ENCODE data around the gene JPT1. TPM values are rescaled to one million over a fixed set of nuclear protein-coding genes. Genes with fewer than 3 reads are reported as not detected.

JPT1 gene
- total RNA-seq, 1 donor from 2014 or later, result 236 TPM

DNA sequence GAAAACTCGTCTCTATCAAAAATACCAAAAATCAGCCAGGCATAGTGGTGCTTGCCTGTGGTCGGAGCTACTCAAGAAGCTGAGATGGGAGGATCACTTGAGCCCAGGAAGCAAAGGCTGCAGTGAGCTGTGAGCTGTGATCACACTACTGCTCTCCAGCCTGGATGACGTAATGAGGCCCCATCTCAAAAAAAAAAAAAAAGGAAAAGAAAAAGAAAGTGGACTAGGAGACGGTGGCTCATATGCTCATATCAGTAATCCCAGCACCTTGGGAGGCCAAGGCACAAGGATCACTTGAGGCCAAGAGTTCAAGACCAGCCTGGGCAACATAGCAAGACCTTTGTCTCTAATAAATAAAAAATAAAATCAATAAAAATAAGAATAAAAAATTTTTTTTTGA lies 37.3 kb upstream of the JPT1 start:
- Histone ChIP-seq H3K4me3 (no peak overlapping the region), H4K20me1 (ENCODE audit: low read depth) (no peaks in the 10 kb centered on the region), H3K4me2 (no peak overlapping the region), H3K79me2 (ENCODE audit: low read depth) (no peaks in the 10 kb centered on the region), H2AFZ (replicated peaks) (no peak overlapping the region), H3K9ac (no peak overlapping the region), H3K27ac (no peak overlapping the region), H3K9me3 (ENCODE audit: low read depth) (no peaks in the 10 kb centered on the region), H3K27me3 (no peaks in the 10 kb centered on the region), H3K36me3 (no peaks in the 10 kb centered on the region), H3K4me1 (no peaks in the 10 kb centered on the region), H3F3A (ENCODE audit: low read depth) (peaks cover 3% of the 10 kb centered on the region)
- H3K27ac Mint-ChIP-seq, result no peak overlapping the region
- no peaks in the 10 kb centered on the region for H3K36me3 Mint-ChIP-seq
- no peak for DNase-seq (ENCODE audit: low spot score)
- peaks cover 3% of the 10 kb centered on the region for H3K4me1 Mint-ChIP-seq
- peaks cover 2% of the 10 kb centered on the region for H3K27me3 Mint-ChIP-seq (ENCODE audit: insufficient read depth, low read depth)
- TF ChIP-seq EZH2 (IDR thresholded peaks at IDR 0.05) (no peak), EZH2phosphoT487 (IDR thresholded peaks at IDR 0.05) (no peak)
- TF ChIP-seq, protein P1, sequence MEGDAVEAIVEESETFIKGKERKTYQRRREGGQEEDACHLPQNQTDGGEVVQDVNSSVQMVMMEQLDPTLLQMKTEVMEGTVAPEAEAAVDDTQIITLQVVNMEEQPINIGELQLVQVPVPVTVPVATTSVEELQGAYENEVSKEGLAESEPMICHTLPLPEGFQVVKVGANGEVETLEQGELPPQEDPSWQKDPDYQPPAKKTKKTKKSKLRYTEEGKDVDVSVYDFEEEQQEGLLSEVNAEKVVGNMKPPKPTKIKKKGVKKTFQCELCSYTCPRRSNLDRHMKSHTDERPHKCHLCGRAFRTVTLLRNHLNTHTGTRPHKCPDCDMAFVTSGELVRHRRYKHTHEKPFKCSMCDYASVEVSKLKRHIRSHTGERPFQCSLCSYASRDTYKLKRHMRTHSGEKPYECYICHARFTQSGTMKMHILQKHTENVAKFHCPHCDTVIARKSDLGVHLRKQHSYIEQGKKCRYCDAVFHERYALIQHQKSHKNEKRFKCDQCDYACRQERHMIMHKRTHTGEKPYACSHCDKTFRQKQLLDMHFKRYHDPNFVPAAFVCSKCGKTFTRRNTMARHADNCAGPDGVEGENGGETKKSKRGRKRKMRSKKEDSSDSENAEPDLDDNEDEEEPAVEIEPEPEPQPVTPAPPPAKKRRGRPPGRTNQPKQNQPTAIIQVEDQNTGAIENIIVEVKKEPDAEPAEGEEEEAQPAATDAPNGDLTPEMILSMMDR (IDR thresholded peaks at IDR 0.05), result no peak
- H3K9me3 Mint-ChIP-seq, result no peaks in the 10 kb centered on the region
- H3K4me3 Mint-ChIP-seq, result no peak overlapping the region

DNA sequence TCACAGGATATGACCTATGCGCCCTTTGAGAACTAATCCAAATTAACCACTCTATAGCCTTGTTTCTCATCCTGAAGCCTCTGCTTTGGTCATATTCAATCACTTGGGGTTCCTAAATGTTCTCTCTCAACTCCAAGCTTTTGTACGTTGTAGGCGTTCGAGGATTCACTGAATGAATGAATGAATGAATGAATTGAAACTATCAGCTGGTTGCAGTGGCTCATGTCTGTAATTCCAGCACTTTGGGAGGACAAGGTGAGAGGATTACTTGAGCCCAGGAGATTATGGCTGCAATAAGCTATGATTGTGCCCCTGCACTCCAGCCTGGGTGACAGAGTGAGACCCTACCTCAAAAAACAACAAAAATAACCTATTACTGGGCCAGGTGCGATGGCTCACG lies 34.3 kb upstream of the JPT1 start:
- peaks cover 2% of the 10 kb centered on the region for H3K27me3 Mint-ChIP-seq (ENCODE audit: insufficient read depth, low read depth)
- no peak overlapping the region for H3K4me3 Mint-ChIP-seq
- Histone ChIP-seq H3K9me3 (ENCODE audit: low read depth) (no peaks in the 10 kb centered on the region), H3K27me3 (no peaks in the 10 kb centered on the region), H3K4me3 (no peak overlapping the region), H3F3A (ENCODE audit: low read depth) (peaks cover 9% of the 10 kb centered on the region), H3K79me2 (ENCODE audit: low read depth) (peaks cover 3% of the 10 kb centered on the region), H3K9ac (no peak overlapping the region), H4K20me1 (ENCODE audit: low read depth) (no peaks in the 10 kb centered on the region), H3K4me1 (no peaks in the 10 kb centered on the region), H2AFZ (replicated peaks) (no peak overlapping the region), H3K4me2 (no peak overlapping the region), H3K36me3 (no peaks in the 10 kb centered on the region), H3K27ac (no peak overlapping the region)
- H3K36me3 Mint-ChIP-seq, result peaks cover 5% of the 10 kb centered on the region
- no peak for DNase-seq (ENCODE audit: low spot score)
- TF ChIP-seq, protein P1 (IDR thresholded peaks at IDR 0.05), result no peak
- TF ChIP-seq EZH2 (IDR thresholded peaks at IDR 0.05) (no peak), EZH2phosphoT487 (IDR thresholded peaks at IDR 0.05) (no peak)
- H3K27ac Mint-ChIP-seq, result no peak overlapping the region
- H3K4me1 Mint-ChIP-seq, result peaks cover 7% of the 10 kb centered on the region
- no peaks in the 10 kb centered on the region for H3K9me3 Mint-ChIP-seq

DNA sequence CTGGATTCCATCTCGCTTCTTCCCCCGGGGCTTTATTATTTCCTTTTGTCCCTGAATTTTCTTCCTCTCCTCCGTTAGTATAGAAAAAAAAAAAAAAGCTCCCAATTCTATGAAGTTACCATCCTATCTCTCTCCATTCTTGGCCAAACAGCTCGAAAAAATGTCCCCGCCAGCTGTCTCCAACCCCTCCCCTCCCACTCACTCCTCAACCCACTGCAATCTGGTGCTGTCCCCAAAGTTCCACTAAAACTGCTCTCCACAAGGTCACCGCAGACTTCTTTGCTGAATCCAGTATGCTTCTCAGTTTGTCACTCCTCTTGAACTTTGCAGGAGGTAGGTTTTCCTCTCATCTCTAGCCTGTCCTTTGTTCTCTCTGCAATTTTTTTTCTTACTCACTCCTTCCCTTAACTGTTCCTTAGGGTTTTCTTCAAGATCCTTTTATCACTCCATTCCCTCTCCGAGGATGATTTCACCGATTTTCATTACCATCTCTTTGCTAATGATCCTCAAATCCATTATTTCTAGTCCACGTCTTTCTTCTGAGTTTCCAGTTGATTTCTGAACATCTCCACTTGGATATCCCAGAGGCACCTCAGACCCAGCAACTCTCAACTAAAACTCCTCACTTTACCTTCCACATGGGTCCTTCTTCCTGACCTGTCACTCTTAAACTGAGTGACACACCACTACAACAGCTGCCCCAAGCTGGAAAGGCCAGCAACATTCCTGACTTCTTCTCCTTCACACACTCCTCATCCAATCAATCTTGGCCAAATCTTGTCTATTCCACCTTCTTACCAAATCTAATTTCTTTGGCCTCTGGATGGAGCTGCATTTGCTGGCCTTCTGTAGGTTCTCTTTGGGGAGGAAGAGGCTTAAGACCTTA lies 29.9 kb upstream of the JPT1 start:
- Mint-ChIP-seq H3K27me3 (ENCODE audit: insufficient read depth, low read depth) (no peaks in the 10 kb centered on the region), H3K9me3 (no peaks in the 10 kb centered on the region), H3K27ac (peak overlapping the region; percentile 98), H3K4me3 (peak overlapping the region; percentile 87), H3K36me3 (peaks cover 5% of the 10 kb centered on the region), H3K4me1 (peaks cover 20% of the 10 kb centered on the region)
- H3K79me2 ChIP-seq (ENCODE audit: low read depth), result peaks cover 41% of the 10 kb centered on the region
- no peak overlapping the region for H3K9ac ChIP-seq
- no peaks in the 10 kb centered on the region for H3K27me3 ChIP-seq
- H4K20me1 ChIP-seq (ENCODE audit: low read depth), result peaks cover 31% of the 10 kb centered on the region
- H3K4me1 ChIP-seq, result peaks cover 10% of the 10 kb centered on the region
- no peak for DNase-seq (ENCODE audit: low spot score)
- H2AFZ ChIP-seq (replicated peaks), result no peak overlapping the region
- peaks cover 6% of the 10 kb centered on the region for H3K36me3 ChIP-seq
- peaks cover 35% of the 10 kb centered on the region for H3F3A ChIP-seq (ENCODE audit: low read depth)
- TF ChIP-seq EZH2 (IDR thresholded peaks at IDR 0.05) (no peak), EZH2phosphoT487 (IDR thresholded peaks at IDR 0.05) (no peak)
- TF ChIP-seq, protein P1 (IDR thresholded peaks at IDR 0.05), result no peak
- H3K4me2 ChIP-seq, result no peak overlapping the region
- H3K9me3 ChIP-seq (ENCODE audit: low read depth), result no peaks in the 10 kb centered on the region
- H3K4me3 ChIP-seq, result no peak overlapping the region
- H3K27ac ChIP-seq, result no peak overlapping the region
